GM10266 (cell line): ENCODE measurements around the gene POMT1.
"Not testable (repeated sequence)": the region's sequence is repeated elsewhere in the genome, so short reads cannot be mapped to it uniquely, and the experiment has no call there.

Experiments
- DNase-seq: peaks from one replicate; pipeline ENCODE4 v3.0.0; 2012; ENCODE audit errors: extremely low spot score
- CTCF ChIP-seq: IDR thresholded peaks from 2 replicates; pipeline ENCODE4 v1.5.1; 2012; ENCODE audit warnings: mild to moderate bottlenecking, low read depth; ENCODE audit not compliant: control insufficient read depth, insufficient read depth; ENCODE audit errors: missing control alignments

Gene POMT1

GRCh38 chr9:131500377-131500776 is 2.3 kb upstream of the POMT1 start:
- no peak for DNase-seq
- TF ChIP-seq CTCF: no peak

GRCh38 chr9:131500939-131501541 is 1.7 kb upstream of the POMT1 start:
- DNase-seq: no peak

GRCh38 chr9:131503626-131504465 is 1.1 kb downstream of the POMT1 start:
- DNase-seq: peak; percentile 44

More at GRCh38 chr9:131500939-131501541, 1.7 kb upstream of the POMT1 start:
- TF ChIP-seq CTCF: no peak

GRCh38 chr9:131505012-131505411 is 2.3 kb downstream of the POMT1 start:
- TF ChIP-seq CTCF: no peak
- DNase-seq: no peak

More at GRCh38 chr9:131503626-131504465, 1.1 kb downstream of the POMT1 start:
- no peak for TF ChIP-seq CTCF

- no peak for TF ChIP-seq CTCF
- no peak for DNase-seq
These were observed 8.7 kb downstream of the POMT1 start for GRCh38 chr9:131511416-131511815.

GRCh38 chr9:131511880-131512279 is 9.2 kb downstream of the POMT1 start:
- DNase-seq: no peak
- no peak for TF ChIP-seq CTCF

- no peak for DNase-seq
- no peak for TF ChIP-seq CTCF
These were observed 10.5 kb downstream of the POMT1 start for GRCh38 chr9:131513177-131513576.

GRCh38 chr9:131515559-131516031 is 12.9 kb downstream of the POMT1 start:
- not testable (repeated sequence) for DNase-seq
